Neural progenitor cell (in vitro differentiated cells): Measurements from ENCODE around the gene NUP35. TPM values are rescaled to one million over a fixed set of nuclear protein-coding genes. Genes with fewer than 3 reads are reported as not detected.
"Not testable (repeated sequence)": the region's sequence is repeated elsewhere in the genome, so short reads cannot be mapped to it uniquely, and the experiment has no call there.

Source experiments
- DNase-seq: peaks from one replicate; pipeline ENCODE4 v3.0.0-alpha.2; 2016; ENCODE audit warnings: low spot score
- H2AFZ ChIP-seq: fragments of 200-600 bp; sonication (generic); replicated peaks from 2 replicates; pipeline ENCODE4 v1.6.1; 2016; ENCODE audit warnings: antibody characterized with exemption
- H3F3A ChIP-seq: fragments of 200-600 bp; sonication (generic); 2 replicates; pipeline ENCODE4 v1.6.1; 2016; ENCODE audit warnings: antibody characterized with exemption, low read depth
- H3K27ac ChIP-seq: fragments of 200-600 bp; sonication (generic); 2 replicates; pipeline ENCODE4 v1.5.1; 2016; ENCODE audit warnings: mild to moderate bottlenecking
- H3K27me3 ChIP-seq: fragments of 200-600 bp; sonication (generic); 2 replicates; pipeline ENCODE4 v1.6.1; 2016; ENCODE audit warnings: mild to moderate bottlenecking, moderate library complexity
- H3K36me3 ChIP-seq: fragments of 200-600 bp; sonication (generic); 2 replicates; pipeline ENCODE4 v1.5.1; 2016
- H3K4me1 ChIP-seq: fragments of 200-600 bp; sonication (generic); 2 replicates; pipeline ENCODE4 v1.6.1; 2016; ENCODE audit warnings: mixed run types
- H3K4me2 ChIP-seq: fragments of 200-600 bp; sonication (generic); 2 replicates; pipeline ENCODE4 v1.6.1; 2016
- H3K4me3 ChIP-seq: fragments of 200-600 bp; sonication (generic); 2 replicates; pipeline ENCODE4 v1.5.1; 2016
- H3K79me2 ChIP-seq: fragments of 200-600 bp; sonication (generic); 2 replicates; pipeline ENCODE4 v1.6.1; 2016; ENCODE audit warnings: low read depth
- H3K9ac ChIP-seq: fragments of 200-600 bp; sonication (generic); 2 replicates; pipeline ENCODE4 v1.6.1; 2016
- H3K9me3 ChIP-seq: fragments of 200-600 bp; sonication (generic); 2 replicates; pipeline ENCODE4 v1.5.1; 2016; ENCODE audit warnings: low read depth
- H4K20me1 ChIP-seq: fragments of 200-600 bp; sonication (generic); 2 replicates; pipeline ENCODE4 v1.6.1; 2016; ENCODE audit warnings: low read depth
- H3K27ac Mint-ChIP-seq: 3 replicates; pipeline ENCODE4 v1.8.0; 2021; ENCODE audit warnings: mixed read lengths
- H3K27me3 Mint-ChIP-seq: 2 replicates; pipeline ENCODE4 v1.8.0; 2022; ENCODE audit warnings: low read depth, mild to moderate bottlenecking, inconsistent platforms, moderate library complexity, mixed read lengths; ENCODE audit not compliant: insufficient read depth
- H3K36me3 Mint-ChIP-seq: 3 replicates; pipeline ENCODE4 v1.8.0; 2021; ENCODE audit warnings: mixed read lengths
- H3K4me1 Mint-ChIP-seq: 3 replicates; pipeline ENCODE4 v1.8.0; 2021; ENCODE audit warnings: mixed read lengths
- H3K4me3 Mint-ChIP-seq: 3 replicates; pipeline ENCODE4 v1.8.0; 2021; ENCODE audit warnings: mild to moderate bottlenecking, moderate library complexity, mixed read lengths
- H3K9me3 Mint-ChIP-seq: 3 replicates; pipeline ENCODE4 v1.8.0; 2020; ENCODE audit warnings: mixed read lengths
- EZH2 ChIP-seq: fragments of 200-600 bp; sonication (generic); IDR thresholded peaks from 2 replicates; pipeline ENCODE4 v1.6.1; 2017; ENCODE audit warnings: antibody characterized with exemption, mild to moderate bottlenecking, moderate library complexity
- EZH2phosphoT487 ChIP-seq: fragments of 200-600 bp; sonication (generic); IDR thresholded peaks from 2 replicates; pipeline ENCODE4 v1.6.1; 2017; ENCODE audit warnings: antibody characterized with exemption
- total RNA-seq: library from RNA; depleted of rRNA; stranded (reverse); fragments of >200 nt; gene quantifications from 2 replicates; pipeline ENCODE4 v1.2.3, GENCODE V29; 2015; ENCODE audit warnings: low replicate concordance
- TF ChIP-seq, protein P1 (sequence below): fragments of 200-600 bp; sonication (generic); IDR thresholded peaks from 2 replicates; pipeline ENCODE4 v1.5.1; 2017; ENCODE audit warnings: antibody characterized with exemption, mild to moderate bottlenecking

NUP35 gene
- total RNA-seq, 1 donor from 2014 or later = 53.3 TPM

- no peak for DNase-seq
- H3K27me3 ChIP-seq = no peaks in the 10 kb centered on the region
- H4K20me1 ChIP-seq = no peaks in the 10 kb centered on the region
- Mint-ChIP-seq H3K4me3 (no peak overlapping the region), H3K36me3 (peaks cover 66% of the 10 kb centered on the region), H3K27ac (no peak overlapping the region), H3K4me1 (no peaks in the 10 kb centered on the region), H3K9me3 (peaks cover 27% of the 10 kb centered on the region), H3K27me3 (no peaks in the 10 kb centered on the region)
- TF ChIP-seq EZH2phosphoT487 (no peak), EZH2 (no peak)
- TF ChIP-seq, protein P1, sequence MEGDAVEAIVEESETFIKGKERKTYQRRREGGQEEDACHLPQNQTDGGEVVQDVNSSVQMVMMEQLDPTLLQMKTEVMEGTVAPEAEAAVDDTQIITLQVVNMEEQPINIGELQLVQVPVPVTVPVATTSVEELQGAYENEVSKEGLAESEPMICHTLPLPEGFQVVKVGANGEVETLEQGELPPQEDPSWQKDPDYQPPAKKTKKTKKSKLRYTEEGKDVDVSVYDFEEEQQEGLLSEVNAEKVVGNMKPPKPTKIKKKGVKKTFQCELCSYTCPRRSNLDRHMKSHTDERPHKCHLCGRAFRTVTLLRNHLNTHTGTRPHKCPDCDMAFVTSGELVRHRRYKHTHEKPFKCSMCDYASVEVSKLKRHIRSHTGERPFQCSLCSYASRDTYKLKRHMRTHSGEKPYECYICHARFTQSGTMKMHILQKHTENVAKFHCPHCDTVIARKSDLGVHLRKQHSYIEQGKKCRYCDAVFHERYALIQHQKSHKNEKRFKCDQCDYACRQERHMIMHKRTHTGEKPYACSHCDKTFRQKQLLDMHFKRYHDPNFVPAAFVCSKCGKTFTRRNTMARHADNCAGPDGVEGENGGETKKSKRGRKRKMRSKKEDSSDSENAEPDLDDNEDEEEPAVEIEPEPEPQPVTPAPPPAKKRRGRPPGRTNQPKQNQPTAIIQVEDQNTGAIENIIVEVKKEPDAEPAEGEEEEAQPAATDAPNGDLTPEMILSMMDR = no peak
- H3F3A ChIP-seq = no peaks in the 10 kb centered on the region
- H3K36me3 ChIP-seq = peaks cover 17% of the 10 kb centered on the region
- H2AFZ ChIP-seq = no peak overlapping the region
- no peak overlapping the region for H3K4me2 ChIP-seq
- no peaks in the 10 kb centered on the region for H3K9me3 ChIP-seq
- no peaks in the 10 kb centered on the region for H3K4me1 ChIP-seq
- no peak overlapping the region for H3K9ac ChIP-seq
- no peak overlapping the region for H3K4me3 ChIP-seq
- peak overlapping the region; percentile 1 for H3K27ac ChIP-seq
- peaks cover 61% of the 10 kb centered on the region for H3K79me2 ChIP-seq
Observed at GRCh38 chr2:183149489-183149888, 25.2 kb downstream of the NUP35 start.

- peaks cover 63% of the 10 kb centered on the region for H3K36me3 Mint-ChIP-seq
- H3K79me2 ChIP-seq = peaks cover 43% of the 10 kb centered on the region
- not testable (repeated sequence) for DNase-seq, H3K27me3 Mint-ChIP-seq, H3K27ac ChIP-seq, H3K4me3 ChIP-seq, H3K27me3 ChIP-seq, H3K9me3 ChIP-seq, H3K9ac ChIP-seq, H3K4me1 ChIP-seq, H3F3A ChIP-seq, H3K4me3 Mint-ChIP-seq, H3K27ac Mint-ChIP-seq, H2AFZ ChIP-seq, H3K4me1 Mint-ChIP-seq, H4K20me1 ChIP-seq, H3K4me2 ChIP-seq
- peaks cover 15% of the 10 kb centered on the region for H3K9me3 Mint-ChIP-seq
- peaks cover 17% of the 10 kb centered on the region for H3K36me3 ChIP-seq
Observed at GRCh38 chr2:183152280-183152679, 28.0 kb downstream of the NUP35 start.

- H3K4me1 ChIP-seq = no peaks in the 10 kb centered on the region
- no peaks in the 10 kb centered on the region for H3F3A ChIP-seq
- TF ChIP-seq, protein P1 = no peak
- no peak for TF ChIP-seq EZH2phosphoT487
- no peaks in the 10 kb centered on the region for H4K20me1 ChIP-seq
- no peaks in the 10 kb centered on the region for H3K27me3 Mint-ChIP-seq
- no peak overlapping the region for H3K4me3 ChIP-seq
- H3K79me2 ChIP-seq = peaks cover 26% of the 10 kb centered on the region
- H3K27ac ChIP-seq = no peak overlapping the region
- H3K27ac Mint-ChIP-seq = no peak overlapping the region
- H3K9me3 ChIP-seq = no peaks in the 10 kb centered on the region
- no peak overlapping the region for H3K4me2 ChIP-seq
- peaks cover 5% of the 10 kb centered on the region for H3K9me3 Mint-ChIP-seq
- no peak overlapping the region for H3K9ac ChIP-seq
- no peak for DNase-seq
- H3K4me3 Mint-ChIP-seq = no peak overlapping the region
- H3K36me3 Mint-ChIP-seq = peaks cover 58% of the 10 kb centered on the region
- H3K36me3 ChIP-seq = peaks cover 31% of the 10 kb centered on the region
- no peaks in the 10 kb centered on the region for H3K27me3 ChIP-seq
- H2AFZ ChIP-seq = no peak overlapping the region
- H3K4me1 Mint-ChIP-seq = no peaks in the 10 kb centered on the region
Observed at GRCh38 chr2:183153967-183154366, 29.7 kb downstream of the NUP35 start.

DNA sequence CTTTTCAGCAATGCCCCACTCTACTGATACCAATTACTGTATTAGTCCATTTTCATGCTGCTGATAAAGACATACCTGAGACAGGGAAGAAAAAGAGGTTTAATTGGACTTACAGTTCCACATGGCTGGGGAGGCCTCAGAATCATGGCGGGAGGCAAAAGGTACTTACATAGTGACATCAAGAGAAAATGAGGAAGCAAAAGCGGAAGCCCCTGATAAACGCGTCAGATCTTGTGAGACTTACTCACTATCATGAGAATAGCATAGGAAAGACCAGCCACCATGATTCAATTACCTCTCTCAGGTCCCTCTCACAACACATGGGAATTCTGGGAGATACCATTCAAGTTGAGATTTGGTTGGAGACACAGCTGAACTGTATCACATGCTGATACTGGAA, 30.5 kb downstream of the NUP35 start:
- H3K9me3 Mint-ChIP-seq, H3K9me3 ChIP-seq, H3K27ac ChIP-seq, H3K27me3 Mint-ChIP-seq, H3K4me3 ChIP-seq, H3K27me3 ChIP-seq, H3K4me1 Mint-ChIP-seq, H3K27ac Mint-ChIP-seq, H4K20me1 ChIP-seq, H3K9ac ChIP-seq, H3K4me1 ChIP-seq, H2AFZ ChIP-seq, DNase-seq, H3F3A ChIP-seq, H3K4me3 Mint-ChIP-seq, H3K4me2 ChIP-seq: not testable (repeated sequence)
- Histone ChIP-seq H3K79me2 (peaks cover 18% of the 10 kb centered on the region), H3K36me3 (peaks cover 37% of the 10 kb centered on the region)
- peaks cover 58% of the 10 kb centered on the region for H3K36me3 Mint-ChIP-seq
